ENCODE data around the gene MTMR12. TPM values are rescaled to one million over a fixed set of nuclear protein-coding genes. Genes with fewer than 3 reads are reported as not detected.

MTMR12 gene
- total RNA-seq, 1 experiment from 2014 or later = 42.7 TPM

GRCh38 chr5:32307769-32308194 lies 5.0 kb downstream of the MTMR12 start:
- H3K27ac Mint-ChIP-seq = no peak overlapping the region
- H3K4me1 Mint-ChIP-seq = peaks cover 47% of the 10 kb centered on the region
- DNase-seq (ENCODE audit: low spot score) (no peak), ATAC-seq (no peak)
- H3K27me3 Mint-ChIP-seq (ENCODE audit: low read depth) = no peaks in the 10 kb centered on the region
- TF ChIP-seq TEAD1 (CRISPR knock-in tag; IDR thresholded peaks at IDR 0.05) = no peak
- no peak for TF ChIP-seq RORB (CRISPR knock-in tag; IDR thresholded peaks at IDR 0.05)
- TF ChIP-seq, protein P1, sequence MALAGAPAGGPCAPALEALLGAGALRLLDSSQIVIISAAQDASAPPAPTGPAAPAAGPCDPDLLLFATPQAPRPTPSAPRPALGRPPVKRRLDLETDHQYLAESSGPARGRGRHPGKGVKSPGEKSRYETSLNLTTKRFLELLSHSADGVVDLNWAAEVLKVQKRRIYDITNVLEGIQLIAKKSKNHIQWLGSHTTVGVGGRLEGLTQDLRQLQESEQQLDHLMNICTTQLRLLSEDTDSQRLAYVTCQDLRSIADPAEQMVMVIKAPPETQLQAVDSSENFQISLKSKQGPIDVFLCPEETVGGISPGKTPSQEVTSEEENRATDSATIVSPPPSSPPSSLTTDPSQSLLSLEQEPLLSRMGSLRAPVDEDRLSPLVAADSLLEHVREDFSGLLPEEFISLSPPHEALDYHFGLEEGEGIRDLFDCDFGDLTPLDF (CRISPR knock-in tag; IDR thresholded peaks at IDR 0.05) = no peak
- no peak for TF ChIP-seq GRHL2 (CRISPR knock-in tag; IDR thresholded peaks at IDR 0.05; ENCODE audit: insufficient replicate concordance, severe bottlenecking)
- TF ChIP-seq, protein P2, sequence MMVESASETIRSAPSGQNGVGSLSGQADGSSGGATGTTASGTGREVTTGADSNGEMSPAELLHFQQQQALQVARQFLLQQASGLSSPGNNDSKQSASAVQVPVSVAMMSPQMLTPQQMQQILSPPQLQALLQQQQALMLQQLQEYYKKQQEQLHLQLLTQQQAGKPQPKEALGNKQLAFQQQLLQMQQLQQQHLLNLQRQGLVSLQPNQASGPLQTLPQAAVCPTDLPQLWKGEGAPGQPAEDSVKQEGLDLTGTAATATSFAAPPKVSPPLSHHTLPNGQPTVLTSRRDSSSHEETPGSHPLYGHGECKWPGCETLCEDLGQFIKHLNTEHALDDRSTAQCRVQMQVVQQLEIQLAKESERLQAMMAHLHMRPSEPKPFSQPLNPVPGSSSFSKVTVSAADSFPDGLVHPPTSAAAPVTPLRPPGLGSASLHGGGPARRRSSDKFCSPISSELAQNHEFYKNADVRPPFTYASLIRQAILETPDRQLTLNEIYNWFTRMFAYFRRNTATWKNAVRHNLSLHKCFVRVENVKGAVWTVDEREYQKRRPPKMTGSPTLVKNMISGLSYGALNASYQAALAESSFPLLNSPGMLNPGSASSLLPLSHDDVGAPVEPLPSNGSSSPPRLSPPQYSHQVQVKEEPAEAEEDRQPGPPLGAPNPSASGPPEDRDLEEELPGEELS (CRISPR knock-in tag; IDR thresholded peaks at IDR 0.05) = no peak
- no peak for TF ChIP-seq CBFB (CRISPR knock-in tag; IDR thresholded peaks at IDR 0.05; ENCODE audit: low read depth)
- no peak for TF ChIP-seq NFYB (CRISPR knock-in tag; conservative IDR thresholded peaks at IDR 0.05; ENCODE audit: low read depth)
- no peak for TF ChIP-seq TP53 (CRISPR knock-in tag; IDR thresholded peaks at IDR 0.05)
- TF ChIP-seq ARID4B (CRISPR knock-in tag; IDR thresholded peaks at IDR 0.05; ENCODE audit: borderline replicate concordance) = no peak
- TF ChIP-seq ZNF232 (CRISPR knock-in tag; IDR thresholded peaks at IDR 0.05) = no peak
- no peak for TF ChIP-seq ZNF532 (CRISPR knock-in tag; IDR thresholded peaks at IDR 0.05; ENCODE audit: borderline replicate concordance)
- no peak for TF ChIP-seq RELA (CRISPR knock-in tag; IDR thresholded peaks at IDR 0.05; ENCODE audit: borderline replicate concordance)
- TF ChIP-seq NR2C2 (CRISPR knock-in tag; IDR thresholded peaks at IDR 0.05) = no peak
- ChIA-PET CTCF (interaction anchor here (0.7 kb wide), 1 partner anchor 24 kb away, joined by 3 read pairs; no protein-coding TSS in a partner anchor), POLR2A (no interaction called here)
- no peaks in the 10 kb centered on the region for H3K9me3 Mint-ChIP-seq
- peaks cover 8% of the 10 kb centered on the region; the same call in 1 of the 2 replicates for H3K36me3 Mint-ChIP-seq
- no peak overlapping the region for H3K4me3 Mint-ChIP-seq

GRCh38 chr5:32304622-32305021 lies 8.1 kb downstream of the MTMR12 start:
- DNase-seq (ENCODE audit: low spot score) (no peak), ATAC-seq (no peak)
- ChIA-PET CTCF (no interaction called here), POLR2A (no interaction called here)
- H3K27ac Mint-ChIP-seq = peak overlapping the region; percentile 15
- TF ChIP-seq NR3C1 (CRISPR knock-in tag; conservative IDR thresholded peaks at IDR 0.05; ENCODE audit: low read depth) (no peak), FOXP1 (CRISPR knock-in tag; IDR thresholded peaks at IDR 0.05; ENCODE audit: borderline replicate concordance) (no peak), ZNF532 (CRISPR knock-in tag; IDR thresholded peaks at IDR 0.05; ENCODE audit: borderline replicate concordance) (no peak), HMGA2 (CRISPR knock-in tag; IDR thresholded peaks at IDR 0.05) (no peak)
- TF ChIP-seq, protein P3, sequence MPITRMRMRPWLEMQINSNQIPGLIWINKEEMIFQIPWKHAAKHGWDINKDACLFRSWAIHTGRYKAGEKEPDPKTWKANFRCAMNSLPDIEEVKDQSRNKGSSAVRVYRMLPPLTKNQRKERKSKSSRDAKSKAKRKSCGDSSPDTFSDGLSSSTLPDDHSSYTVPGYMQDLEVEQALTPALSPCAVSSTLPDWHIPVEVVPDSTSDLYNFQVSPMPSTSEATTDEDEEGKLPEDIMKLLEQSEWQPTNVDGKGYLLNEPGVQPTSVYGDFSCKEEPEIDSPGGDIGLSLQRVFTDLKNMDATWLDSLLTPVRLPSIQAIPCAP (CRISPR knock-in tag; IDR thresholded peaks at IDR 0.05) = no peak
- TF ChIP-seq, protein P4, sequence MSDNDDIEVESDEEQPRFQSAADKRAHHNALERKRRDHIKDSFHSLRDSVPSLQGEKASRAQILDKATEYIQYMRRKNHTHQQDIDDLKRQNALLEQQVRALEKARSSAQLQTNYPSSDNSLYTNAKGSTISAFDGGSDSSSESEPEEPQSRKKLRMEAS (CRISPR knock-in tag; IDR thresholded peaks at IDR 0.05) = no peak
- peaks cover 53% of the 10 kb centered on the region for H3K4me1 Mint-ChIP-seq
- H3K9me3 Mint-ChIP-seq = no peaks in the 10 kb centered on the region
- H3K27me3 Mint-ChIP-seq (ENCODE audit: low read depth) = no peaks in the 10 kb centered on the region
- H3K36me3 Mint-ChIP-seq = peaks cover 3% of the 10 kb centered on the region; the same call in 1 of the 2 replicates
- H3K4me3 Mint-ChIP-seq = no peak overlapping the region

Measured in WTC11 (cell line).